Activated CD4-positive, alpha-beta T cell treated with anti-CD3 and anti-CD28 coated beads, Interleukin-10, Interleukin-2, amounts not matched to agents 100 ng/mL and 50 ng/mL, durations not matched to agents 16 hours and 8 hours (primary cell): ENCODE measurements around the gene OR8G5.

Source experiments
- DNase-seq: peaks from one replicate; pipeline ENCODE4 v3.0.0-alpha.2; 2020

Gene OR8G5

GRCh38 chr11:124294687-124295086 is 38.5 kb downstream of the OR8G5 start:
- DNase-seq, result no peak

DNA sequence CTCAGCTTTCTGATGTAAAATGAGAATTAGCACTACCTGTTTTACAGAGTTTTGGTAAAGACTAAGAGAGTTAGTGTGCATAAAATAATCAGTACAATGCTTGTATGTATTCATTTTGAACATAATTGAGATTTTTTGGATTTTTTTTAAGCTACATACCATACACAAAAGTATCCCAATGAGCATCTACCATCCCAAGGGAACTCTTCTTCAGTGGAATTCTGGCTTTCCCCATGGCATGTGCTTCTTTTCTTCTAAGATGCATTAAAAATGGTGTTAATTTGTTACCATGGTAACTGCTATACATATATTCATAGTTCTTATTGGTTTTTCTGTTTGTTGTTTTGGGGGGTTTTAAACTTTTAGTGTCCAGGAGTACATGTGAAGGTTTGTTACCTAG is 39.8 kb downstream of the OR8G5 start:
- no peak for DNase-seq

DNA sequence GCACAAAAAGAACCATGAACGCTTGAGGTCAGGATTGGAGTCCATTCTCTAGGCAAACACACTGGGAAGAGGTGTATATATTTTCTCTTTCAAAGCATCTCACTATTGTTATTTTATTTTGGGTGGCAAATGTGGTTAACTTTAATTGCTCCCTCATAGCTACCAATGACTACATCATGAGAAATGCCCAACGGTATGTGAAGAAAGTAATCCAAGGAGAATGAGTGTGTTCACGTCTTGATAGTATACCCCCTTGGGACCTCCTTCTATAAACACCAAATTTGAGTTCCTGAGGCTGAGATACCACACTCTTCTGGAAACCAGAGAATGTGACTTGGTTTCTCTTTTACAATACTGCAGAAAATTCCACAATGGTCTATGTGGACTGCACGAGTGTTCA is 41.7 kb downstream of the OR8G5 start:
- DNase-seq, result no peak

GRCh38 chr11:124301548-124301947 is 45.4 kb downstream of the OR8G5 start:
- no peak for DNase-seq

DNA sequence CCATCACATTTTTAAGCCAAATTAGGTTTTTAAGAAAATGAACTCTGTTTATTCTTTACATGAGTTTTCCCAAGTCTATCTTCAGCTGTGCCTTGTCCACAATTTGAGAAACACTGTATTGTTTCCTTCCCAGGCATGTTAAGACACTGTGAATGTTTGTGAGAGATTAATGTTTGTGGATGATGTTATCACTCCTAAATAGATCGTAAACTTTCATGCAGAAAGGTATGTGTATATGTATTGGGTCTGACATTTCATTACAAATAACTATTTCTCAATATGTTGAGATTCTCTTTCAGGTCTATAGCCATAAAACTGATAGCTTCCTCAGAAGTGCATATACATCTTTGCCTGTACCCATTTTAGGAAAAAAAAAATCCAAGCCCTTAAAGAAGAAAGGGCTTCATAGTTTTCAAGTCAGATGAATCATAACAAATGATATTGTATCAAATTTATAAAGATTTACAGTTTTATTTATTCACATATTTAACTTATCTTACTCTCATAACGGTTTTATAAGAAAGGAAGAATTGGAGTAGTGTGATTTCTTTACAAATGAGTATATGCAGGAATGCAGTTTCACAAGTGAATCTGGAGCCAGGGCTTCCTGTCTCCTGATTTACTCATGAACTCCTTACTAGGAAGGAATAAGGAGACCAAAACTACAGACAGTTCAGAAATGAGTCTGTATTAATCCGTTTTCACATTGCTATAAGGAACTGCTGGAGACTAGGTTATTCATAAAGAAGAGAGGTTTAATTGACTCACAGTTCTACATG is 46.4 kb downstream of the OR8G5 start:
- no peak for DNase-seq

DNA sequence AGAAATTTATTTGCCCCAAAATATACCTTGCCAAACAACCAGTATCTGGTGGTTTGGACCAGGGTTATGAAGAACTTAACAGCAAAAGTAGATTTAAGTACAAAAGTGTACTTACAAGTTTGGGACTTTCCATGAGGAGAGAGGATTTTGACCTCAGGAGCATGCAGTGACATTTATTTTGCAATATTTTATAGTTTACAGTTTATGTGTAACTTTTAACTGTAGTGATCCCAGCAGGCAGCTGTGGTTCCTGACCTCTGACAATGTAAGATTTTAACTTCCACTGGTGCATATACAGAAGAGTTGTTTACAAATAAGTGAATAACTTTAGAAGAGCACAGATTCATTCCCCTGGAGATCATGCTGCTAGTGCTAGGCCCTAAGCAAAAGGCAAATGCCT is 50.9 kb downstream of the OR8G5 start:
- no peak for DNase-seq

GRCh38 chr11:124310721-124311120 is 54.5 kb downstream of the OR8G5 start:
- DNase-seq, result no peak

DNA sequence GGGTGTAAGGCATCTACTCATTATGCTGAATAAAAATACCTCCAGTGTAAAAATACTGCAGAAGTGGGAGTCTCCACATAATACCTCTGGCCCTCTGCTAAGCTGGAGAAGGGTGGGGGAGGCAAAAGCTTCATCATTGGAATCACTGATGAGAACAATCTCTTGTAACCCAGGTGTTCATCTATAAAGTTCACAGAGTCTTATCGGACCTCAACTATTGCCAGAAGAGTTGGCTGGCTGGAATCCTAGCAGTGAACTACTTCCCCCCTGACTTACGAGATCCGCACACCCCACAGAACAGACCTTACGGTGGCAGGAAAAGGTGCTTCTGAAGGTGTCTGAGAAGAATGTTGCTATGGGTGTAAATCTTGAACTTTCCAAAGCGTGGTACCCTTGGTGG is 55.1 kb downstream of the OR8G5 start:
- no peak for DNase-seq

DNA sequence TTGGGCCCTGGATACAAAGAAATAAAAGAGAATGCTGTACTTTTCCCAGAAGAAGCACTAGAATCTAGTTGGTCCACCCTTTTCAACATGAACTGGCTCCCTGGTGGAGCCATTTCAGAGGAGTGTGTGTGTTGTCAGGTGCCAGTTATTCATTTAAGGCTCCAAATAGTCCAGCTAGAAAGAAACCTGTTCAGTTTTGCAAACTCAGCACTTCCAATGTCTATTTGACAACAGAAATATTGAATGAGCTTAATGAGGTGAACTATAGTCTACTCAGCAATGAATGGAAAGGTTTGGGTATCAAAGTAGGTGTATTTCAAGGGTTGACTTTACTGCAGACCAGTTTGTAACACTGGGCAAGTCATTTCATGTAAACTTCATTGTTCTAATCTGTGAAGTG is 55.5 kb downstream of the OR8G5 start:
- no peak for DNase-seq

DNA sequence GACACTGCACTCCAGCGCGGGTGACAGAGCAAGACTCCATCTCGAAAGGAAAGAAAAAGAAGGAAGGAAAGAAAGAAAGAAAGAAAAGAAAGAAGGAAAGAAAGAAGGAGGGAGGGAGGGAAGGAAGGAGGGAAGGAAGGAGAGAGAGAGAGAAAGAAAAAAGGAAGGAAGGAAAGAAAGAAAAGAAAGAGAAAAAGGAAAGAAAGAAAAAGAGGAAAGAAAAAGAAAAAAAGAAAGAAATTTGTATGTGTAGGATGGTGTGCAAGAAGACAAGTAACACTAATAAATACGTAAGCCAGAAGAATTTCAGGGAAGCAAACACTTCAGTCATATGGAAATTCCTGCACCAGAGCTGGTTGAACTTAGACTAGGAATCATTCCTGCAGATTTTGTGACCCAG is 57.0 kb downstream of the OR8G5 start:
- DNase-seq, result no peak

DNA sequence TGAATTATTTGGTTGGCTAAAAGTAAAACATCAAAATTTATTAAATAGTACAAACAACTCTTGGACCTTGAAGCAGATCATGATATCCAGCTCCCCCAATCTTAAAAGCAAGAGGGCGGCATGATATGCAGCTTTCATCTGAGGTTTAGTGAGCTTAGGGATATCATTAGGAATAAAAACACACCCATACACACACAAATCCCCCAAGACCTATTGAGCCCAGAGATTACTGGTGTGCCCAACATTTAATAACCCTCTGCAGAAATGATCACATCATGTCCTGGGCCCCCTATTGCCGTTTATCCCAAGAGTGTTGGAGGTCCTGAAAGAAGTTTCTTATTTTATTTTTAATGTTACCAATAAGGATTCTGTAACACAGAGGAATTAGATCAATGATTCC is 57.7 kb downstream of the OR8G5 start, which contains the start of gene OR8D1:
TSS of gene OR8D1 (minus strand) at position 101 of the 400 bp plus-strand sequence. CDS start 3,183 bp downstream, outside the sequence.
- no peak for DNase-seq

DNA sequence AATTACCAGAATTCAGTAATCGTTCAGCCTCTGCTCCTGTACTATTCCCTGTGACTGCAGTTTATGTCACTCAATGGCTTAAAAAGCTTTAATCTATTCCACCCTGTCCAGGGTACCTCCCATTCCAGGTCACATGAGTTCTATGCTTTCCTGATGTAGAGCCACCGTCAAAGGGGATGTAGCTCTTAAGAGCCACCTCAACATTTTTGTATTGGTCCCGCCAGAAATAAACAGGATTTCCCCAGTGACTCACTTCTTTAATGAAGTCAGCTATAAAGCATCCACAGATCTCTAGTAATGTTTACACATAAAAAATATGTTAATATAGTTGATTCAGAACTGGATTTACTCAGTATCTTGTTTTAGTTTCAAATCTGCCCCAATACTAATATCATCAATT is 58.9 kb downstream of the OR8G5 start:
- DNase-seq, result peak; percentile 0
